HG03565 (cell line): ENCODE measurements around the gene PGLYRP3.
"Not testable (repeated sequence)": the region's sequence is repeated elsewhere in the genome, so short reads cannot be mapped to it uniquely, and the experiment has no call there.

Experiments used
- ATAC-seq: cut with Tn5 transposase; IDR thresholded peaks from one replicate; pipeline ENCODE4 v1.9.1; 2021; ENCODE audit warnings: mild to moderate bottlenecking, moderate library complexity; ENCODE audit not compliant: unreplicated experiment

The PGLYRP3 gene

DNA sequence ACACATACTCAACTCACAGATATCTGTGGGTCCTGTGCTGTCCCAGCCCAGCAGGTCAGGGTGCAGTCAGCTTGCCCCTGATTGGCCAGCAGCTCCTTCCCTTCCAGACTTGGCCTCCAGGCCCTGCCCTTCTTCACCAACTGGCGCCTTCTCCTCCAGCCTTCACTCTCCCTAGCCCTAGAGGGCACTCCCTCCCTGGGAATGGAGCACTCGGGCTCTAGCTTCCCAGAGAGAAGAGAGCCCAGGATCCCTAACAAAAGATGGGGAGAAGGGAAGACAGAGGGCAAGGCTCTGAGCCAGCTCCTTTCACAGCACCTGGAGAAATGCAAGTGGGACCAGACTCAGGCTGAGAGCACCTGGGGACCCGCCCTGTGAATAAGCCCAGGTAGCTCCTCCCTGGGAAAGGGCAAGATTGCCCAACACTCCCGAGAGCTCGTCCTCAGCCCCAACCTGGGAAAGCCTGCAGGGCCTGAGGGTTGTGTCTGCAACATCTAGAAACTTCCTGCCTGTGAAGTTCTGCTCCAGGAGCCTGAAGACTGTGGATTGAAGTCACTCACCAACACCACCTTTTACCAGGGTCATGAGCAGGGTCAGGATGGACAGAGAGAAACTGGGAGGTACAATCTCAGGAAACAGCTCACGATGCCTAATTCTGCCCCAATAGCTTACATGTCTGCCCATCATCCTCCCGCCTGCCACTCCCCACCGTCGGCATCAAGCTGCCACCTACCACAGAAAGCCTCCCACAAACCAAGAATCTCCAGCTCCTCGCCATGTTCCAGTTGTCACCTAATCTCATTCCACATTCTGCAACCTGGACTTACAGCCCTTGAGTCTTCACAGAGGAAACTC is 36.0 kb upstream of the PGLYRP3 start, which contains the start of gene PGLYRP4:
Gene PGLYRP4, minus strand, starts transcription at position 331 of the 852 bp plus-strand sequence. CDS start 909 bp downstream, outside the sequence.
- ATAC-seq: no peak

- no peak for ATAC-seq
These were observed 35.1 kb upstream of the PGLYRP3 start for GRCh38 chr1:153347856-153348255.

DNA sequence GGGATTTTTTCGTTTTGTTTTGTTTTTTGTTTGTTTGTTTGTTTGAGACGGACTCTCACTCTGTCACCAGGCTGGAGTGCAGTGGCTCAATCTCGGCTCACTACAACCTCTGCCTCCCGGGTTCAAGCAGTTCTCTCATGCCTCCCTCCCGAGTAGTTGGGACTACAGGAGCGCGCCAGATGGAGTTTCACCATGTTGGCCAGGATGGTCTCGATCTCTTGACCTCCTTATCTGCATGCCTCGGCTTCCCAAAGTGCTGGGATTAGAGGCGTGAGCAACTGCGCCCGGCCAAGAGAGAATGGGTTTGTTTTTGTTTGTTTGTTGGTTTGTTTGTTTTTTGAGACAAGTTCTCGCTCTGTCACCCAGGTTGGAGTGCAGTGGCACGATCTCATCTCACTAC is 34.3 kb upstream of the PGLYRP3 start:
- not testable (repeated sequence) for ATAC-seq

DNA sequence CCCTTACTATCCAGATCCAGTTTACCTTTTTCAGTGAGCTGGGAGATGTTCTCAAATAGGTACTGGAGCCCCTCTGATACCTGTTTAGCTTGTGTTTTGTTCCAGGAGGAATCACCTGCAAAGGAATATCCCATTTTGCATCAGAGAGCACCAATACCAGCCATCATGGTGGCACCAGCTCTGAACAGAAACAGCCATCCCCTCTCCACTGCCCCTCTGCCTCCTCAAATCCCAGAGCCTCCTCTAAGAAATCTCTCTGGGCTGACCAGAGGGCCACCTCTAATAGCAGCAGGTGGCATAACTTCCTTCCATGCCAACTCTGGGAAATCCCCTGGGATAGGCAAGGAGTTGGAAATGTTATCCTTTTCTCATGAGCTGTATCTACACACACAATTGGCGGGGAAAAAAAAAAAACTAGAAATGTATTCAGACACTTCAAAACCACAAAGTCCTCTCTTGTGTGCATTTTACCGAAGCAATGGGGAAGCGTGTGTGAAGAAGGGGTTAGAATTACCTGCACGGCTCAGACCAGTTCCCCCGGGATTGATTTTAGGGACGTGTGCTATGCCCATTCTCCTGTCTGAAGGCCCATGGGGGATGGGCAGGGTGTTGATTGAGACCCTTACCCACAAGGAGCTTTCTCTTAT is 33.4 kb upstream of the PGLYRP3 start:
- ATAC-seq: no peak

DNA sequence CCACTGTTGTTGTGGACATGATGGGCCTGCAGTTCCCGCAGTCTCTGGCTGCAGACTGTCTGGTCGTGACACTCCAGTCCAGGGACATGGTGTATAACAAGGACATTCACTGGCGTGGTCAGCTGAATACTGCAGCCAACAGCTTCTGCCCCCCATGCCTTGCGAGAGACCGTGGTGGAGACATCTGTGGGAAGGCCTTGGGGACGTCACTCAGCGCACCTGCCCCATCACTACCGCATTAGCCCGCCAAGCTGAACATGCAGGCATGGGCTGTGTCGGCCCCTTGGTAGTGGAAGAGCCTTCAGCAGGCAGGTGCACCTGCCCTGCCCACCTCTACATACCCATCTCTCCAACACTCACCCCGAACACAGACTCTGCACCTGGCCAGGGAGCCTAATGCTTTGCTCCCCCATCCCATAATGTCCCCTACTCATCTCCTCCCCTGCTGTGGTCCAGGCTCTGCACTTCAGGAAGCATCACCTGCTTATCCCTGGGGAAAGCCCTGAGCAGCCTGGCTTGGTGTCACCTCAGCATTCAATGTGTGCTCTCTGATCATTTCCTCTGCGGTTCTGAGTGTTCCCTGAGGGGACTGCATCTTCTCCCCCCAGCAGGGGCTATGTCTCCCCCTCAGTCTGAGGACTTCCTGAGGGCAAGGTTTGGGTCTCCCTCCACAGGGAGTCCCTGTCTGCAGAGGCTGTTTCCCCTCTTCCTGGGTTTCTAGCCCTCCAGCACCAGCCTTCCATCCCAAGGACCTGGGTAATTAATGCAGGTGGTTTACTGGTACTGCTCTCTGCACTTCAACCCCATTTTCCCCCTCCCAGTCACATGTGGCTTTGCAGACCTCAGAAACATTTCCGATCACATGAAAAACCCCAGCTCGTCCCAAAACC is 32.7 kb upstream of the PGLYRP3 start:
- no peak for ATAC-seq

- no peak for ATAC-seq
These were observed 31.9 kb upstream of the PGLYRP3 start for GRCh38 chr1:153344718-153345025.

- ATAC-seq: no peak
These were observed 31.3 kb upstream of the PGLYRP3 start for GRCh38 chr1:153343811-153344717.

GRCh38 chr1:153343040-153343681 is 30.4 kb upstream of the PGLYRP3 start:
- ATAC-seq: no peak

- no peak for ATAC-seq
These were observed 29.4 kb upstream of the PGLYRP3 start for GRCh38 chr1:153342178-153342577.

- ATAC-seq: no peak
These were observed 28.7 kb upstream of the PGLYRP3 start for GRCh38 chr1:153341431-153341934.

GRCh38 chr1:153340356-153340755 is 27.6 kb upstream of the PGLYRP3 start:
- no peak for ATAC-seq

- no peak for ATAC-seq
These were observed 27.1 kb upstream of the PGLYRP3 start for GRCh38 chr1:153339802-153340201.

DNA sequence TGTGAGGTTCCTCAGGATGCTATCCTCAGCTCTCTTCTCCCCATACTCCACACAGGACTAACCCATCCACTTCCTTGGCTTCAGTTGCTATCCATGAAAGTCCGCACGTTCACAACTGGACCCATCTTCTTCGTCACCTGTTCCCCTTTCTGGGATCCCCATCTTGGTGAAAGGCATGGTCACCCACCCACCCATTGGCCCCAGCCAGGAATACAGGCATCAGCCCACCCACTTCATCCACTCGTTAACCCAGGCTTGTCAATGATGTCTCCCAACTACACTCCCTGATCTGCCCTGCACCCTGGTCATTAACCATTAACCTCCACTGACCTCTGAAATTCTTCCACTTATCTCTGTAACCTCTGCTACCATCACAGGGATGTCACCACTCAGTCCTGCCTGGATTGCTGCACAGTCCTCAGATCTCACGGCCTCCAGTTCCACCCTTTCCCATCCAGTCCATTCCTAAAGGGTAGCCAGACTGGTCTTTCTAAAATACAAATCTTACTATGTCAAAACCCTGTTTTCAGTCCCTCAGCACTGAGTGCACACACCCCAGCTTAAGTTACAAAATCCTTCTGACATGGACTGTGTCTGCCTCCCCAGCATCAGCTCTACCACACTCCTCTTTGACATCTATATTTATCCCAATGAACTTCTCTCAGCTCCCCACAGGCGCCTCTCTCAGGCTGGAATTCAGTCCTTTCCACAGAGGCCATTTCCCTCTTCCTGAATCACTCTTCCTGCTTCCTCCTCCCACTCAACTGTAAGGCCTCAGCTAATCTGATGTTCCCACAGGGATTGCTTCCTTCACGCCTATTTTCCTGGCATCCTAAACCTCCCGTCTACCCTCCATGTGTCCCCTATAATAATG is 25.5 kb upstream of the PGLYRP3 start:
- ATAC-seq: no peak

DNA sequence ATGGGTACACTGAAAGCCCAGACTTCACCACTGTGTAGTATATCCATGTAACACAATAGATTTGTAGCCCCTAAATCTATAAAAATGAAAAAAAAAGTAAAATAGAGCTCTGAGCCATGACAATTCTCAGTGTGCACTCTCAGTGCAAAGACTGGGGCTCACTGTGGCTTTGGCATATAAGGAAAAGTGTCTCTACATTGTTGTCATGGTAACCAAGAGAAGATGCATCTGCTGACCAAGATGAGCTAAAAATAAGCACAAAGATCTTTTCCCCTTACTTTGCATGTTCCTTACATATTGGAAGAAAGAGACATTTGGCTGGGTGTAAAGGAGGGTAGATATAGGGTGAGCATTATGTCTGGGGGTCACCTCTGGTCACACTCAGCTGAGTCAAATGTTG is 23.9 kb upstream of the PGLYRP3 start:
- no peak for ATAC-seq

DNA sequence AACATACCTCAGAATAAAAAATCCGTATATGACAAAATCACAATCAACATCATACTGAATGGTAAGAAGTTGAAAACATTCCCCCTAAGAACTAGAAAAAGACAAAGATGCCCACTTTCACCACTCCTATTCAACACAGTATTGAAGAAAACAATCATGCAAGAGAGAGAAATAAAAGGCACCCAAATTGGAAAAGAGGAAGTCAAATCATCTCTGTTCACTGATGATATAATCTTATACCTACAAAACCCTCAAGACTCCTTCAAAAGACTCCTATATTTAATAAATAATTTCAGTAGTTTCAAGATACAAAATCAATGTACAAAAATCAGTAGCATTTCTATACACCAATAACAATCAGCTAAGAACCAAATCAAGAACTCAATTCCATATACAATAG is 21.1 kb upstream of the PGLYRP3 start:
- no peak for ATAC-seq

- no peak for ATAC-seq
These were observed 12.2 kb upstream of the PGLYRP3 start for GRCh38 chr1:153324912-153325311.

- no peak for ATAC-seq
These were observed 9.8 kb upstream of the PGLYRP3 start for GRCh38 chr1:153322568-153322967.

- not testable (repeated sequence) for ATAC-seq
These were observed 5.4 kb upstream of the PGLYRP3 start for GRCh38 chr1:153318145-153318544.

- ATAC-seq: not testable (repeated sequence)
These were observed 3.3 kb upstream of the PGLYRP3 start for GRCh38 chr1:153316013-153316412.
